ENCODE results near the gene FARS2.

DNA sequence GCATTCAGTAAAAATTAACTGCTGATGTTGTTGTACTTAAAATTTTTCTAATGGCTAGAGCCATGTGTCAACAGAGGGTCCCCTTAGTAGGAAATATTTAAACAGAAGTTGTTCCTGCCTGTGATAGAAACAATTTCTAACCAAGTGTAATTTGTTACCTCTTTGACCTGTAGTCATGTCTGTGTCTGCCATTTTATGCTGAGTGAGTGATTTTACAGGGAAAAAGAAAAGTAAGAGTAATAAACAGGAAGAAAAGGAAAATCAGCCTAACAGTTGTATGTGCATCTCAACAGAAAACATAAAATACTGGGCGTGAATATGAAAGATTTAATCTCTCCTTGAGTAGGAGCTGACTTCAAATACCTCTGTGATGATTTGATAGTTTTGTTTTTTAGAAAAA lies 172.0 kb downstream of the FARS2 start:
- TF ChIP-seq, protein P1, sequence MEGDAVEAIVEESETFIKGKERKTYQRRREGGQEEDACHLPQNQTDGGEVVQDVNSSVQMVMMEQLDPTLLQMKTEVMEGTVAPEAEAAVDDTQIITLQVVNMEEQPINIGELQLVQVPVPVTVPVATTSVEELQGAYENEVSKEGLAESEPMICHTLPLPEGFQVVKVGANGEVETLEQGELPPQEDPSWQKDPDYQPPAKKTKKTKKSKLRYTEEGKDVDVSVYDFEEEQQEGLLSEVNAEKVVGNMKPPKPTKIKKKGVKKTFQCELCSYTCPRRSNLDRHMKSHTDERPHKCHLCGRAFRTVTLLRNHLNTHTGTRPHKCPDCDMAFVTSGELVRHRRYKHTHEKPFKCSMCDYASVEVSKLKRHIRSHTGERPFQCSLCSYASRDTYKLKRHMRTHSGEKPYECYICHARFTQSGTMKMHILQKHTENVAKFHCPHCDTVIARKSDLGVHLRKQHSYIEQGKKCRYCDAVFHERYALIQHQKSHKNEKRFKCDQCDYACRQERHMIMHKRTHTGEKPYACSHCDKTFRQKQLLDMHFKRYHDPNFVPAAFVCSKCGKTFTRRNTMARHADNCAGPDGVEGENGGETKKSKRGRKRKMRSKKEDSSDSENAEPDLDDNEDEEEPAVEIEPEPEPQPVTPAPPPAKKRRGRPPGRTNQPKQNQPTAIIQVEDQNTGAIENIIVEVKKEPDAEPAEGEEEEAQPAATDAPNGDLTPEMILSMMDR (IDR thresholded peaks at IDR 0.05): no peak
- TF ChIP-seq POLR2AphosphoS5 (IDR thresholded peaks at IDR 0.05) (no peak), POLR2A (IDR thresholded peaks at IDR 0.05; ENCODE audit: low read depth) (no peak), EP300 (IDR thresholded peaks at IDR 0.05) (no peak)
